ENCODE measurements around the gene IER2. TPM values are rescaled to one million over a fixed set of nuclear protein-coding genes. Genes with fewer than 3 reads are reported as not detected.

The IER2 gene
- total and polyA plus RNA-seq, 9 of the 15 experiments (the other 6 are each of a cell fraction or from before 2014, with no cell fraction given), result 4.5 to 205 (median 23.7) TPM

DNA sequence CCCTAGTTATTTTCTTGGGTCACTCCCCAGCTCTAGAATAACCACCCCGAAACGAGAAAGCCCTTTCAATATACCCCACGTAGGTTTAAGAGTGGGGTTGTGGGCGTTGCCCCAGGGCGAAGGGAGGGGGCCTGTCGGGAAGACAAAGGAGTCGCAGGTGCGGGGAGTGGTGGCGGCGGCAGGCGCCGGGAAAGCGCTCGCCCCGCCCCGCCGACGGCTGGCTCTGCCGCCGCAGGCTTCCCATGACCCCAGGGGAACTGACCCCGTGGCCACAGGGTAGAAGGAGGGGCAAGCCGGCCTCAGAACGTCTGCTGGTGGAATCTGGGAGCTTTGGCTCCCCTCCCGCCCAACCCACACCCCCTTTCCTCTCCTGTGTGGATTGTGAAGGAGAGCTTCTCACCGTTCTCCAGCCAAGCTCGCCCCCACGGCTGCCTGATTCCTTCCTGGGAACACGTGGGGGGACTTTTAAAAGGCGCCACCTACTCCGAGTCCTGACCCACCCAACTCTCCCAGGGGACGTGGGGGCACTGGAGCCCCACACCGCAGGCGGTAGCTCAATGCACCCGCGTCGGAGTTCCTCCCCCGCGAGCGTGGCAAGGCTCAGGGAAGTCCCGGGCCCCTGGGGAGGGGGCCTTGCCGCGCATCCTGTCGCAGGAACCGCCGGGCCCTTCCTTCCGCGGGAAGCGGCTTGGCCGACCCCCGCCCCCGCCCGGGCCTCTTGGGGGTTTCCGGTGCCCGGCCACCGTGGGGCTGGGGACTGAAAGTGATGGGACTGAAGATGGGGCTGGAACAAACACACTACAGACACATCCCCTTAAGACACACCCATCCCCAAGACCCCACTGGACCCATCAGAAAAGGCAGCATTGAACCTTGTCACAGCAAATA, 5.5 kb downstream of the IER2 start (continued):
- TF ChIP-seq, protein P1, sequence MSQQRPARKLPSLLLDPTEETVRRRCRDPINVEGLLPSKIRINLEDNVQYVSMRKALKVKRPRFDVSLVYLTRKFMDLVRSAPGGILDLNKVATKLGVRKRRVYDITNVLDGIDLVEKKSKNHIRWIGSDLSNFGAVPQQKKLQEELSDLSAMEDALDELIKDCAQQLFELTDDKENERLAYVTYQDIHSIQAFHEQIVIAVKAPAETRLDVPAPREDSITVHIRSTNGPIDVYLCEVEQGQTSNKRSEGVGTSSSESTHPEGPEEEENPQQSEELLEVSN (IDR thresholded peaks at IDR 0.05; ENCODE audit: borderline replicate concordance in 1 of 2, extremely low read depth in 1 of 2, insufficient read depth in 1 of 2, insufficient read length in 1 of 2, low read depth in 1 of 2, low read length in 1 of 2, poor library complexity in 1 of 2, severe bottlenecking in 1 of 2), result peak in 1 of 2 experiments; percentile 23
- TF ChIP-seq SAFB2 (IDR thresholded peaks at IDR 0.05; ENCODE audit: borderline replicate concordance, low read depth, low read length, severe bottlenecking), result no peak
- peak; percentile 83; the same call in 1 of the 2 replicates for TF ChIP-seq ZNF551 (CRISPR knock-in tag; IDR thresholded peaks at IDR 0.05)
- peak; percentile 33; the same call in 1 of the 2 replicates for TF ChIP-seq PTBP1 (IDR thresholded peaks at IDR 0.05; ENCODE audit: low read depth, low read length)
- peak; percentile 54; the same call in 1 of the 2 replicates for TF ChIP-seq HDAC6 (IDR thresholded peaks at IDR 0.05; ENCODE audit: low read depth, low read length)
- TF ChIP-seq, protein P2, sequence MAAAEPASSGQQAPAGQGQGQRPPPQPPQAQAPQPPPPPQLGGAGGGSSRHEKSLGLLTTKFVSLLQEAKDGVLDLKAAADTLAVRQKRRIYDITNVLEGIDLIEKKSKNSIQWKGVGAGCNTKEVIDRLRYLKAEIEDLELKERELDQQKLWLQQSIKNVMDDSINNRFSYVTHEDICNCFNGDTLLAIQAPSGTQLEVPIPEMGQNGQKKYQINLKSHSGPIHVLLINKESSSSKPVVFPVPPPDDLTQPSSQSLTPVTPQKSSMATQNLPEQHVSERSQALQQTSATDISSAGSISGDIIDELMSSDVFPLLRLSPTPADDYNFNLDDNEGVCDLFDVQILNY (CRISPR knock-in tag; IDR thresholded peaks at IDR 0.05), result 0 out of 2 replicates have a peak, but pooled peaks have one; percentile 34
- peak; percentile 82 for TF ChIP-seq ZEB2 (IDR thresholded peaks at IDR 0.05)
- TF ChIP-seq CREM (IDR thresholded peaks at IDR 0.05; ENCODE audit: low read depth), result peak; percentile 14; the same call in 1 of the 2 replicates
- TF ChIP-seq KAT2B (IDR thresholded peaks at IDR 0.05; ENCODE audit: low read depth, low read length), result no peak
- peak; percentile 34 for TF ChIP-seq RBBP5 (IDR thresholded peaks at IDR 0.05; ENCODE audit: borderline replicate concordance, insufficient read depth, low read length, poor library complexity, severe bottlenecking)
- peak; percentile 95 for TF ChIP-seq CCNT2 (IDR thresholded peaks at IDR 0.05; ENCODE audit: borderline replicate concordance, extremely low read depth, insufficient read length, low read depth, low read length)
- TF ChIP-seq SMARCE1 (IDR thresholded peaks at IDR 0.05), result 0 out of 2 replicates have a peak, but pooled peaks have one; percentile 11
- TF ChIP-seq JUN (IDR thresholded peaks at IDR 0.05; ENCODE audit: borderline replicate concordance, low read depth, low read length), result no peak
- TF ChIP-seq JUN (CRISPR knock-in tag; IDR thresholded peaks at IDR 0.05; ENCODE audit: borderline replicate concordance), result 0 out of 2 replicates have a peak, but pooled peaks have one; percentile 16
- TF ChIP-seq NR4A1 (CRISPR knock-in tag; IDR thresholded peaks at IDR 0.05), result no peak
- 0 out of 2 replicates have a peak, but pooled peaks have one; percentile 59 for TF ChIP-seq NR4A1 (tag; IDR thresholded peaks at IDR 0.05)
- peak in 1 of 2 experiments; percentile 10; a peak in 2 of 4 replicates for TF ChIP-seq HDAC1 (IDR thresholded peaks at IDR 0.05)
- TF ChIP-seq ETV1 (tag; conservative IDR thresholded peaks at IDR 0.05; ENCODE audit: low read depth), result peak; percentile 84
- TF ChIP-seq, protein P3, sequence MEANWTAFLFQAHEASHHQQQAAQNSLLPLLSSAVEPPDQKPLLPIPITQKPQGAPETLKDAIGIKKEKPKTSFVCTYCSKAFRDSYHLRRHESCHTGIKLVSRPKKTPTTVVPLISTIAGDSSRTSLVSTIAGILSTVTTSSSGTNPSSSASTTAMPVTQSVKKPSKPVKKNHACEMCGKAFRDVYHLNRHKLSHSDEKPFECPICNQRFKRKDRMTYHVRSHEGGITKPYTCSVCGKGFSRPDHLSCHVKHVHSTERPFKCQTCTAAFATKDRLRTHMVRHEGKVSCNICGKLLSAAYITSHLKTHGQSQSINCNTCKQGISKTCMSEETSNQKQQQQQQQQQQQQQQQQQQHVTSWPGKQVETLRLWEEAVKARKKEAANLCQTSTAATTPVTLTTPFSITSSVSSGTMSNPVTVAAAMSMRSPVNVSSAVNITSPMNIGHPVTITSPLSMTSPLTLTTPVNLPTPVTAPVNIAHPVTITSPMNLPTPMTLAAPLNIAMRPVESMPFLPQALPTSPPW (CRISPR knock-in tag; IDR thresholded peaks at IDR 0.05), result peak; percentile 86
- peak; percentile 37 for TF ChIP-seq MEIS2 (IDR thresholded peaks at IDR 0.05; ENCODE audit: partially characterized antibody)
- TF ChIP-seq, protein P4, sequence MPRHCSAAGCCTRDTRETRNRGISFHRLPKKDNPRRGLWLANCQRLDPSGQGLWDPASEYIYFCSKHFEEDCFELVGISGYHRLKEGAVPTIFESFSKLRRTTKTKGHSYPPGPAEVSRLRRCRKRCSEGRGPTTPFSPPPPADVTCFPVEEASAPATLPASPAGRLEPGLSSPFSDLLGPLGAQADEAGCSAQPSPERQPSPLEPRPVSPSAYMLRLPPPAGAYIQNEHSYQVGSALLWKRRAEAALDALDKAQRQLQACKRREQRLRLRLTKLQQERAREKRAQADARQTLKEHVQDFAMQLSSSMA (CRISPR knock-in tag; IDR thresholded peaks at IDR 0.05), result no peak
- TF ChIP-seq ZNF445 (CRISPR knock-in tag; IDR thresholded peaks at IDR 0.05; ENCODE audit: low read depth), result peak; percentile 7; the same call in 1 of the 2 replicates
